ENCODE measurements around the gene LSAMP. TPM values are rescaled to one million over a fixed set of nuclear protein-coding genes. Genes with fewer than 3 reads are reported as not detected.
"Not testable (repeated sequence)": the region's sequence is repeated elsewhere in the genome, so short reads cannot be mapped to it uniquely, and the experiment has no call there.

Gene LSAMP
- total RNA-seq, 1 donor from 2014 or later = not detected

- DNase-seq = no peak
These were observed 343.2 kb downstream of the LSAMP start for GRCh38 chr3:116102037-116102436.

GRCh38 chr3:116097226-116097625, 348.1 kb downstream of the LSAMP start:
- DNase-seq = no peak

GRCh38 chr3:116096631-116097030, 348.7 kb downstream of the LSAMP start:
- DNase-seq = no peak

DNA sequence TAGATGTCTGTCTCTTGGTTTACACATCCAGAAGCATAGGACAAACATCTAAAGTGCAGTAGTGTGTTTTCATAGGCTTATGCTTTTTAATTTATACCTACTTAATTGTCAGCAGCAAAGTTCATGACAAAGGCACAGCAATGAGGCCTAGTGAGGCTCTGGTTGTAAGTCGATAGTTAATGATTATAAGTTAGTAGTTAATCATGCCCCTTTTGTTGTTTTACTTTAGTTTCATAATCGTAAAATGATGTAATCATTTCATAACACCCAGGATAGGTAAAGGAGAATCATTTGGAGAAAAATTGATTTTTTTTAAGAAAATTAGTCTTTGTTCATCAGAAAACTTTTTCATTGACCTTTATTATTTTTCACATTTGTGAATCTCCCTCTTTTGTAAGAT, 351.9 kb downstream of the LSAMP start:
- DNase-seq = no peak

DNA sequence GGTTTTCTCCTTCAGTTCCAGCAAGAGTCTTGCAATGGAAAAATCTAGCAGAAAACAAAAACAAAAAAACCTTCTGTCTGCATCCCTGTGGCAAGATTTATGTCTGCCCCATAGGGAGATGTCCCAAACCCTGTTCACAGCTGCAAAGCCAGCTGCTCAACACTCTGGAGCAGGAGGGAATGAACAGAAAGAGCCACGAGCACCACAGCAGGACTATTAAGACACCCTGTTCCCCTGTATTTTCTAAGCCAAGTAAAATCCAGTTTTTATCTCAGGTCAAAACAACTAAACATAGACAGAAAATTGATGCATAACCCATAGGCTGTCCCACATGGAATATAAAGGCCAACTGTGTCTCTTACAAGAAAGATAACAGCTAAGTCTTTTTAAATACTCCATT, 357.9 kb downstream of the LSAMP start:
- no peak for DNase-seq

- no peak for DNase-seq
These were observed 360.1 kb downstream of the LSAMP start for GRCh38 chr3:116084999-116085791.

DNA sequence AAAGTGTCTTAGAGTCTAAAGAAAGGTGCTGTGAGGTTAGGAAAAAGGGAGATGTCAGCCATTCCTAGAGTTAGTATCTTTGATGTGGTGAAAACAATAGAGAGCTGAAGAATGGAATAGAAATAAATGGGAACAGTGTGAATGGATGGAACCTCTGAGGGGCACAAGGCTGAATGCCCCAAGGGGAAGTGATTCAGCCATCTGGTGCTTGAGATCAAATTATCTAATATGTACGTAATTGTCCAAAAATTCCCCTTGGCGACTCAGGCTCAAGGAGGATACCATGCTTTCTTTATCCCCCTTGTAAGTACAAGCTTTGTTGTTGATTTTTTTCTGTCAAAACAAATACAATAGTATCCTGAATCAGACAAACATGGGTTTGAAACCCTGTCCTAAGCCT, 361.6 kb downstream of the LSAMP start:
- no peak for DNase-seq

DNA sequence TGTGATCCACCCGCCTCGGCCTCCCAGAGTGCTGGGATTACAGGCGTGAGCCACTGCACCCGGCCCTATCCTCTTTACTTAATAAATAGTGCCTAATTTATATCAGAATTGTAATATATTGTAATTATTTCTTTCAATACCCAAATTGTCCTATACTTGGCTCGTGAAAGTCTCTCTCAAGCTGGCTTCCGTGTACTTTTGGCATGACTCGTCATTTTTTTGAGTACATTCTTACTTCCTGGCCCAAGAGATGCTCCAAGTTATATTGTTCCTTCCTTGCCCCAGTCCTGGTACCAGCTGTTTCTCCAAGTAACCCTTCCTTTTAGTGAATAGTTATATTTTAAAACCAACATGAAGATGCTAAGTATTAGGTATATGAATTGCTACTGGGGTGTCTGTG, 366.7 kb downstream of the LSAMP start:
- no peak for DNase-seq

DNA sequence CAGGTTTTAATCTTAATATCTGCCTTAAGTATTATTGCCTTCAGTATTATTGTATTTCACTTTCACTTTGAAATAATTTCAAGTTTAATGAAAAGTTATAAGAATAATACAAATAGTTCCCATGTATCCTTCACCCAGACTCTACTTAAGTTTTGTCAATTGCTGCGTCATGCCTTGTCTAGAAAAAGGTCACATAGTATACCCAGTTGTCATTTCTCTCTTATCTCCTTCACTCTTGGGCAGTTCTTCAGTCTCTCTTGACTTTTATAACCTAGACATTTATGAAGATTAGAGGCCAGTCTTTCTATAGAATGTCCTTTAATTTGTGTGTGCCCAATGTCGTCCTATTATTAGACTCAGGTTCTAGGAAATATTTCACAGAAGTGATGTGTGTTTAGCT, 367.7 kb downstream of the LSAMP start:
- no peak for DNase-seq

GRCh38 chr3:116077059-116077458, 368.2 kb downstream of the LSAMP start:
- DNase-seq = no peak

GRCh38 chr3:116070516-116071278, 374.6 kb downstream of the LSAMP start:
- DNase-seq = not testable (repeated sequence)

- no peak for DNase-seq
These were observed 375.2 kb downstream of the LSAMP start for GRCh38 chr3:116070061-116070460.

GRCh38 chr3:116069024-116069423, 376.3 kb downstream of the LSAMP start:
- DNase-seq = no peak

DNA sequence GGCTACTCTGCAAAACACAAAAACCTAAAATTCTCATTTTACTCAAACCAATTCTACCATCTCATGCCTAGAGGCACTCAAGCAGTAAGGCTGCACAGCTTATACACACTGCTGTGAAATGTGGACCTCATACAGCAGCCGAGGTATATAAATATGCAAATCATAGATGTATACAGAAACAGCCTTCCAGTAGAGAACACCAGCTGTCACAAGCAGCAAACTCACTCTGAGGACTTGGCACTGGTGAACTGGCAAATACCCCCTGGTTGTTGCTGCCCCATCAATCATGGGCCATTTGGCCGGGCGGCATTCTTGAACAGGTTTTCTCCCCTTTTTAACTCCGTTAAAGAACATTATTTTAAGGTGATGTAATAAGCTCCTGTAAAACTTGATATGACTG, 378.0 kb downstream of the LSAMP start:
- no peak for DNase-seq

DNA sequence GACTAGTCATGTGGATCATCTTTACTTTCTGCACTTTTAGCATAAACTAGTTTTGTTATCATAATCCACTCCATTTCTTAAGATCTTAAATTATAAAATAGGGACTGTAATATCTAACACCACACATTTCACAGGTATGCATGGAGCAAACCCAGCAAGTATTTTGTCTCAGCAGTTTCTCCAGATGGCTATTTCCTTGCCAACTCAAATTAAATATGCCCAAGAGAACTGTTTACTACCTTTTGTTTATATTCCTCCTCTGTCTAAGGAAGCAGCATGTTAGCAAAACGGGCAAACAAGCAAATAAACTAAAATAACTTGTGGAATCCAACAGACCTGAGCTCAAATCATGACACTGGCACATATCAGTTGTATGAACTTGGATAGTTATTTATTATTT, 379.8 kb downstream of the LSAMP start:
- DNase-seq = no peak

DNA sequence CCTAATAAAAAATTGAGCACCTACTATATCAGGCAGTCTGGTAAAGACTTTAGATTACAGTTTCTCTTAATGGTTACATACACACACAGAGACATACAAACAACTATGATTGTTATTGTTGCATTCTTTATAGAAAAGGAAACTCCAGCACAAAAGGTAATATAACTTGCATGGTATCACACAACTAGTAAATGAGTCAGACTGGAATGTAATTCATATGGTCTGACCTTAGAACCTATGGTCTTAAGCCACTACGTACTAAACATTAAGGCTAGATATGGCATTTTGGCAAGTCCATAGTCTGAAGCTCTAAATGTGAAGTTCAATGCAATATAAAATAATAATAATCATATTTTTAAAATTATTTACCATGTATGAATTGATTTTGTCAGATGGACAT, 380.6 kb downstream of the LSAMP start:
- DNase-seq = no peak

- DNase-seq = no peak
These were observed 385.7 kb downstream of the LSAMP start for GRCh38 chr3:116059421-116060096.

GRCh38 chr3:116058844-116059243, 386.4 kb downstream of the LSAMP start:
- DNase-seq = no peak

GRCh38 chr3:116057400-116058006, 387.8 kb downstream of the LSAMP start:
- no peak for DNase-seq

- DNase-seq = no peak
These were observed 389.0 kb downstream of the LSAMP start for GRCh38 chr3:116056280-116056679.

DNA sequence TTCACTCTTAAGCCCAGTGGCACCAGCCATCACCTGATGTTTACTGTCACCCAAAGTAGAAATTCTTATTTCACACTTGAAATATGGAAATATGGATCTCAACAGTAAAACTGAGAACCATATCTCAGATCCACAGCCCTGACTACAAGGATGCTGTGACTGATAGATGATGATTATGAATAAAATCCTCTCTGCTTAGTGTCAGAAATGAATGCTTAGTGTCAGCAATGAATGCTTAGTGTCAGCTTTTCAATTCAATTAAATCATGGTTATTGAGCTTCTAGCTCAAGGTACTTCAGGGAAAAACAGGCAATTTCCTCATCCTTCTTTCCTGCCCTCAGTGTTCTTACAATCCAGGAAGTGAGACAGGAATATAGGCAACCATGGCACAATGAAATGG, 392.3 kb downstream of the LSAMP start:
- DNase-seq = no peak

GRCh38 chr3:116052602-116053001, 392.7 kb downstream of the LSAMP start:
- DNase-seq = no peak

DNA sequence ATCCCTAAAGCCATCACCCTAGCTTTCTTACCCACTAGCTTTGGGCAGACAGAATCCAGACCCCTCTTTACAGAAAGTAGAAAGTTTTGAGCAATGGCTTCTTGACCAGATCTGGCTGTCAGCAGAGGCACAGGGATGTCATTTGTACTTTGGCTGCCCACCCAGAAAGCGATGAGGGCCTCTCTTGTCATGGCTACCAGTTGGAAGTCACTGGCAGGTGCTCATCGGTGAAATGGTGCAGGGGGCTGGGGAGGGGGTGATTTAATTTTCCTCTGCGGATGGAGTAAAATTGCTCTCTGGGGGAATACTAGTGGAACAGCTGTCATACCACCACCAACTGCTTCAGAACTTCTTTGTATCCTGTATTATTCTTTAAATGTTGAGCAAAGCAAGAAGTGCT, 393.7 kb downstream of the LSAMP start:
- no peak for DNase-seq

Measured in dermis blood vessel endothelial cell (primary cell).